GM18868 (cell line): ENCODE data around the gene IFT88.
"Not testable (repeated sequence)": the region's sequence is repeated elsewhere in the genome, so short reads cannot be mapped to it uniquely, and the experiment has no call there.

ENCODE experiments used
- ATAC-seq: cut with Tn5 transposase; IDR thresholded peaks from one replicate; pipeline ENCODE4 v1.9.1; 2021; ENCODE audit warnings: mild to moderate bottlenecking, moderate library complexity; ENCODE audit not compliant: unreplicated experiment

Gene IFT88

GRCh38 chr13:20624213-20624612 lies 57.3 kb downstream of the IFT88 start:
- ATAC-seq, result no peak

- ATAC-seq, result no peak
Observed at GRCh38 chr13:20633802-20634201, 66.8 kb downstream of the IFT88 start.

GRCh38 chr13:20636079-20636478 lies 69.1 kb downstream of the IFT88 start:
- no peak for ATAC-seq

GRCh38 chr13:20637811-20638210 lies 70.9 kb downstream of the IFT88 start:
- no peak for ATAC-seq

- no peak for ATAC-seq
Observed at GRCh38 chr13:20647758-20648157, 80.8 kb downstream of the IFT88 start.

GRCh38 chr13:20652946-20653345 lies 86.0 kb downstream of the IFT88 start:
- no peak for ATAC-seq

GRCh38 chr13:20654156-20654555 lies 87.2 kb downstream of the IFT88 start:
- ATAC-seq, result no peak

- no peak for ATAC-seq
Observed at GRCh38 chr13:20658451-20659040, 91.6 kb downstream of the IFT88 start.

GRCh38 chr13:20664351-20664750 lies 97.4 kb downstream of the IFT88 start:
- ATAC-seq, result no peak

- no peak for ATAC-seq
Observed at GRCh38 chr13:20666948-20667347, 100.0 kb downstream of the IFT88 start.

GRCh38 chr13:20667857-20668437 lies 101.0 kb downstream of the IFT88 start:
- no peak for ATAC-seq

- ATAC-seq, result no peak
Observed at GRCh38 chr13:20669162-20669561, 102.2 kb downstream of the IFT88 start.

GRCh38 chr13:20671789-20672188 lies 104.8 kb downstream of the IFT88 start:
- ATAC-seq, result no peak

- no peak for ATAC-seq
Observed at GRCh38 chr13:20672772-20673171, 105.8 kb downstream of the IFT88 start.

GRCh38 chr13:20673715-20674114 lies 106.8 kb downstream of the IFT88 start:
- no peak for ATAC-seq

GRCh38 chr13:20676213-20676612 lies 109.3 kb downstream of the IFT88 start:
- no peak for ATAC-seq

- not testable (repeated sequence) for ATAC-seq
Observed at GRCh38 chr13:20678606-20679005, 111.6 kb downstream of the IFT88 start.

- ATAC-seq, result no peak
Observed at GRCh38 chr13:20679879-20680278, 112.9 kb downstream of the IFT88 start.

GRCh38 chr13:20680416-20681080 lies 113.6 kb downstream of the IFT88 start:
- no peak for ATAC-seq

GRCh38 chr13:20681481-20681880 lies 114.5 kb downstream of the IFT88 start:
- ATAC-seq, result not testable (repeated sequence)

- no peak for ATAC-seq
Observed at GRCh38 chr13:20682061-20682460, 115.1 kb downstream of the IFT88 start.

GRCh38 chr13:20684041-20684440 lies 117.1 kb downstream of the IFT88 start:
- ATAC-seq, result no peak
